ENCODE data around the gene RPUSD1. TPM values are rescaled to one million over a fixed set of nuclear protein-coding genes. Genes with fewer than 3 reads are reported as not detected.

The RPUSD1 gene
- total and polyA plus RNA-seq, 7 donors = 10.7 to 31.1 (median 14.7) TPM

GRCh38 chr16:824194-824593 is 36.0 kb upstream of the RPUSD1 start:
- Histone ChIP-seq H3K27ac (no peak overlapping the region), H3K4me3 (no peak overlapping the region), H3K27me3 (peaks cover 7 to 74% (median 14%) of the 10 kb centered on the region in 3 donors), H3K4me1 (peaks cover 0 to 10% (median 9%) of the 10 kb centered on the region in 4 donors), H3K9me3 (no peaks in the 10 kb centered on the region), H3K36me3 (no peaks in the 10 kb centered on the region)
- no peak for TF ChIP-seq EP300 (IDR thresholded peaks at IDR 0.05)
- no peak for TF ChIP-seq CTCF (IDR thresholded peaks at IDR 0.05)
- TF ChIP-seq POLR2AphosphoS5 (IDR thresholded peaks at IDR 0.05) = no peak
- TF ChIP-seq POLR2A (IDR thresholded peaks at IDR 0.05) = no peak
- no peak for DNase-seq
- intact Hi-C loops (cut with DNase I) = no loop called here
- whole genome bisulfite sequencing, 2 donors = 86 to 90% methylated on average over 22 of the region's 22 CpGs

- 84 to 89% methylated on average over 9 of the region's 9 CpGs for WGBS, 2 donors
- intact Hi-C loops (cut with DNase I) = no loop called here
These were observed 34.7 kb upstream of the RPUSD1 start for GRCh38 chr16:822909-823297.

GRCh38 chr16:822174-822908 is 34.2 kb upstream of the RPUSD1 start:
- Histone ChIP-seq H3K27ac (no peak overlapping the region), H3K36me3 (no peaks in the 10 kb centered on the region), H3K4me3 (no peak overlapping the region), H3K4me1 (peaks cover 0 to 12% (median 10%) of the 10 kb centered on the region in 4 donors), H3K9me3 (no peaks in the 10 kb centered on the region), H3K27me3 (peaks cover 18 to 84% (median 29%) of the 10 kb centered on the region in 3 donors)
- WGBS, 2 donors = 76 to 89% methylated on average over 21 of the region's 21 CpGs
- intact Hi-C loops (cut with DNase I) = no loop called here
- TF ChIP-seq EP300 (IDR thresholded peaks at IDR 0.05) (no peak), POLR2A (IDR thresholded peaks at IDR 0.05) (no peak), POLR2AphosphoS5 (IDR thresholded peaks at IDR 0.05) (no peak), CTCF (IDR thresholded peaks at IDR 0.05) (no peak)
- no peak for DNase-seq

More at GRCh38 chr16:822909-823297, 34.7 kb upstream of the RPUSD1 start:
- peaks cover 14 to 78% (median 24%) of the 10 kb centered on the region in 3 donors for H3K27me3 ChIP-seq
- no peak overlapping the region for H3K4me3 ChIP-seq
- H3K36me3 ChIP-seq = no peaks in the 10 kb centered on the region
- H3K27ac ChIP-seq = no peak overlapping the region
- H3K9me3 ChIP-seq = no peaks in the 10 kb centered on the region
- TF ChIP-seq CTCF (IDR thresholded peaks at IDR 0.05) (no peak), POLR2A (IDR thresholded peaks at IDR 0.05) (no peak), POLR2AphosphoS5 (IDR thresholded peaks at IDR 0.05) (no peak), EP300 (IDR thresholded peaks at IDR 0.05) (no peak)
- H3K4me1 ChIP-seq = peaks cover 0 to 10% (median 9%) of the 10 kb centered on the region in 4 donors
- no peak for DNase-seq

GRCh38 chr16:821751-822150 is 33.6 kb upstream of the RPUSD1 start:
- peaks cover 22 to 89% (median 35%) of the 10 kb centered on the region in 3 donors for H3K27me3 ChIP-seq
- WGBS, 2 donors = 64 to 71% methylated on average over 13 of the region's 13 CpGs
- intact Hi-C loops (cut with DNase I) = no loop called here

More at GRCh38 chr16:821751-822150, 33.6 kb upstream of the RPUSD1 start:
- Histone ChIP-seq H3K4me1 (peaks cover 0 to 14% (median 12%) of the 10 kb centered on the region in 4 donors), H3K4me3 (no peak overlapping the region), H3K27ac (no peak overlapping the region), H3K36me3 (no peaks in the 10 kb centered on the region), H3K9me3 (no peaks in the 10 kb centered on the region)
- no peak for TF ChIP-seq POLR2AphosphoS5 (IDR thresholded peaks at IDR 0.05)
- TF ChIP-seq POLR2A (IDR thresholded peaks at IDR 0.05) = no peak
- no peak for TF ChIP-seq EP300 (IDR thresholded peaks at IDR 0.05)
- no peak for TF ChIP-seq CTCF (IDR thresholded peaks at IDR 0.05)
- DNase-seq = no peak

Data from sigmoid colon (tissue), 7 donors.